K562 (cell line): ENCODE data around the gene SLC25A18. TPM values are rescaled to one million over a fixed set of nuclear protein-coding genes. Genes with fewer than 3 reads are reported as not detected.
A peak's percentile ranks its signal among the peaks of the same experiment; 100 is the strongest.

Experiments used
- ATAC-seq: fragments of 200-7000 bp; cut with Tn5 transposase; 3 replicates; pipeline ENCODE4 v1.9.1; 2020; ENCODE audit warnings: moderate library complexity
- Bru-seq: library from RNA; stranded (reverse); fragments of 400-500 nt; gene quantifications from one replicate; lab custom pipeline; 2021; lab: Mats Ljungman, UMichigan
- BruChase-seq, 2 experiments: library from RNA; stranded (reverse); fragments of 400-500 nt; gene quantifications; one replicate each; lab custom pipeline; 2021; lab: Mats Ljungman, UMichigan
- BruUV-seq: library from RNA; stranded (reverse); fragments of 400-500 nt; replicated peaks from 2 replicates; lab custom pipeline; 2021; lab: Mats Ljungman, UMichigan
- CTCF ChIA-PET: fragments of 300-600 bp; formaldehyde crosslinking; extraction: SDS; loops from one replicate; lab custom pipeline; 2021; ENCODE audit warnings: low intra/inter-chr PET ratio; lab: Yijun Ruan, JAX
- POLR2A ChIA-PET: fragments of 300-600, 350-650 bp; sonication (Branson Sonifier 250); formaldehyde crosslinking; extraction: SDS; loops from one replicate; lab custom pipeline; 2021; ENCODE audit warnings: antibody characterized with exemption, inconsistent platforms; lab: Yijun Ruan, JAX
- DNase-seq, 4 experiments: peaks; one replicate each; pipeline versions ENCODE4 v3.0.0 to v3.0.0-alpha.2; 2011 to 2018; ENCODE audit warnings: low spot score in 3 of 4, mixed read lengths in 3 of 4; ENCODE audit errors: extremely low read depth in 1 of 4
- FAIRE-seq: peaks from 2 replicates; lab custom pipeline; 2011; peaks lifted over from hg19 to GRCh38; lab: Jason Lieb, UNC
- H2AFZ ChIP-seq: 2 replicates; pipeline ENCODE4 v1.6.0; 2011; ENCODE audit warnings: low read depth, low read length, control low read depth, inconsistent platforms
- H3K27ac ChIP-seq: fragments of 200-600 bp; 3 replicates; pipeline ENCODE4 v1.8.0; 2011; ENCODE audit warnings: low read depth, mild to moderate bottlenecking, control low read depth, inconsistent platforms, low read length, moderate library complexity, mixed read lengths; ENCODE audit errors: extremely low read depth
- H3K27me3 ChIP-seq, 2 experiments: fragments of 300-600 bp in 1 of 2; 2 replicates in 1 of 2; 3 replicates in 1 of 2; pipeline versions ENCODE4 v1.6.0 to v1.8.0; 2011; ENCODE audit warnings: inconsistent platforms in 2 of 2, low read length in 2 of 2, mild to moderate bottlenecking in 1 of 2, mixed read lengths in 1 of 2, moderate library complexity in 1 of 2; ENCODE audit not compliant: control insufficient read depth in 2 of 2, insufficient read depth in 2 of 2
- H3K36me3 ChIP-seq: fragments of 300-600 bp; 3 replicates; pipeline ENCODE4 v1.8.0; 2011; ENCODE audit warnings: mild to moderate bottlenecking, low read length, inconsistent platforms; ENCODE audit not compliant: control insufficient read depth, insufficient read depth
- H3K4me1 ChIP-seq, 2 experiments: fragments of 200-600 bp in 1 of 2; replicated peaks in 1 of 2; 2 replicates in 1 of 2; 3 replicates in 1 of 2; pipeline versions ENCODE4 v1.5.1 to v1.8.0; 2011; ENCODE audit warnings: inconsistent platforms in 2 of 2, low read length in 2 of 2, mild to moderate bottlenecking in 1 of 2, mixed read lengths in 1 of 2, moderate library complexity in 1 of 2; ENCODE audit not compliant: control insufficient read depth in 2 of 2, insufficient read depth in 2 of 2
- H3K4me2 ChIP-seq: 2 replicates; pipeline ENCODE4 v1.6.1; 2011; ENCODE audit warnings: low read length, control low read depth, inconsistent platforms, mixed read lengths; ENCODE audit not compliant: insufficient read depth
- H3K4me3 ChIP-seq: fragments of 200-600 bp; sonication (generic), shearing (Covaris generic); 2 replicates; pipeline ENCODE4 v1.5.1; 2016; ENCODE audit warnings: control low read depth, inconsistent platforms
- H3K79me2 ChIP-seq: fragments of 200-600 bp; 3 replicates; pipeline ENCODE4 v1.8.0; 2011; ENCODE audit warnings: low read length, inconsistent platforms; ENCODE audit not compliant: control insufficient read depth, insufficient read depth
- H3K9ac ChIP-seq, 2 experiments: 2 replicates each; pipeline versions ENCODE4 v1.6.0 to v1.6.1; 2011; ENCODE audit warnings: low read depth in 2 of 2, low read length in 2 of 2, control low read depth in 1 of 2, inconsistent platforms in 1 of 2, mild to moderate bottlenecking in 1 of 2, mixed read lengths in 1 of 2; ENCODE audit not compliant: insufficient read depth in 1 of 2
- H3K9me1 ChIP-seq: one replicate; pipeline ENCODE4 v1.6.0; 2011; ENCODE audit warnings: inconsistent platforms, mild to moderate bottlenecking, low read length, moderate library complexity; ENCODE audit not compliant: control insufficient read depth, insufficient read depth
- H3K9me3 ChIP-seq: replicated peaks from 2 replicates; pipeline ENCODE4 v1.5.1; 2011; ENCODE audit warnings: low read depth, low read length, inconsistent platforms; ENCODE audit not compliant: control insufficient read depth, insufficient read depth
- H4K20me1 ChIP-seq: replicated peaks from 2 replicates; pipeline ENCODE4 v1.6.1; 2011; ENCODE audit warnings: low read length, inconsistent platforms, mixed read lengths; ENCODE audit not compliant: control insufficient read depth, insufficient read depth
- CEBPG ChIP-seq, 3 experiments: fragments of 200-800 bp in 1 of 3; sonication (Bioruptor generic) in 1 of 3; sonication (generic) in 1 of 3; formaldehyde crosslinking in 1 of 3; IDR thresholded peaks in 2 of 3; conservative IDR thresholded peaks in 1 of 3; 2 replicates each; pipeline versions ENCODE4 v1.6.1 to v1.8.0; 2016 to 2022; ENCODE audit warnings: missing compliant biosample characterization in 2 of 3, missing genetic modification characterization in 2 of 3, mild to moderate bottlenecking in 1 of 3, missing genetic modification reagents in 1 of 3
- EGR1 ChIP-seq: fragments of 450-650 bp; conservative IDR thresholded peaks from 2 replicates; pipeline ENCODE4 v1.6.1; 2017; ENCODE audit warnings: mild to moderate bottlenecking
- HNRNPL ChIP-seq: fragments of 200-400 bp; formaldehyde crosslinking; IDR thresholded peaks from 2 replicates; pipeline ENCODE4 v1.6.1; 2017; ENCODE audit warnings: low read depth, mild to moderate bottlenecking, low read length
- KDM1A ChIP-seq, 2 experiments: fragments of 450-650 bp; IDR thresholded peaks; 2 replicates each; pipeline ENCODE4 v1.6.1; 2016; ENCODE audit warnings: mild to moderate bottlenecking in 2 of 2
- MEF2A ChIP-seq: IDR thresholded peaks from 2 replicates; pipeline ENCODE4 v1.6.1; 2011; ENCODE audit warnings: low read depth, mild to moderate bottlenecking, low read length, moderate library complexity; ENCODE audit not compliant: control insufficient read depth
- RFX5 ChIP-seq: IDR thresholded peaks from 2 replicates; pipeline ENCODE4 v1.6.1; 2011; ENCODE audit warnings: low read depth, mild to moderate bottlenecking, improper control_type of control experiment, low read length
- SRF ChIP-seq, 2 experiments: fragments of 250-450, 450-650 bp in 1 of 2; sonication (Bioruptor Pico) in 1 of 2; sonication (generic) in 1 of 2; formaldehyde crosslinking; IDR thresholded peaks; 2 replicates each; pipeline versions ENCODE4 v1.5.0 to v1.5.1; 2020 to 2022; ENCODE audit warnings: mild to moderate bottlenecking in 1 of 2, missing genetic modification reagents in 1 of 2
- ZNF717 ChIP-seq: fragments of 250-450 bp; sonication (Bioruptor Pico); IDR thresholded peaks from 2 replicates; pipeline ENCODE4 v1.5.0; 2021
- WGBS: fragments of 100-300 bp; shearing (Covaris generic); methylation state at CpG from one replicate; pipeline ENCODE4 v1.1.6; 2016; ENCODE audit warnings: low coverage, mixed read lengths; ENCODE audit not compliant: insufficient coverage; ENCODE audit errors: missing lambda C conversion rate; 5-methylcytosine and 5-hydroxymethylcytosine counted together
- in situ Hi-C: fragments of 300-500 bp; cut with MboI; formaldehyde crosslinking; loops from 4 replicates; pipeline ENCODE4 v1.15.0; 2018; ENCODE audit warnings: inconsistent platforms, mixed read lengths
- intact Hi-C: fragments of 100-400 bp; cut with micrococcal nuclease; formaldehyde crosslinking; loops from 2 replicates; pipeline ENCODE4 v1.14.2; 2022
- long read RNA-seq, 3 experiments: library from polyadenylated mRNA in 2 of 3; library from RNA in 1 of 3; unstranded in 2 of 3; stranded (forward) in 1 of 3; transcript quantifications; one replicate each; pipeline ENCODE4 v2.0.0, GENCODE V29; 2019 to 2022
- polyA minus RNA-seq, 3 experiments: library from RNA; depleted of rRNA, polyadenylated mRNA; stranded (reverse); fragments of >200 nt; gene quantifications; 2 replicates each; pipeline ENCODE4 v1.2.3, GENCODE V29; 2011
- polyA plus RNA-seq, 8 experiments: library from polyadenylated mRNA; depleted of rRNA in 4 of 8; stranded (reverse) in 5 of 8; unstranded in 3 of 8; fragments of >200 nt; fragmentation: Nextera tagmentation in 2 of 8; fragmentation: Illumina TruSeq in 1 of 8; extraction: Ambion mirVana in 2 of 8; extraction: Trizol in 1 of 8; gene quantifications; 2 replicates each; pipeline versions ENCODE4 v1.2.1 to v1.2.3, GENCODE V29; 2011 to 2014; ENCODE audit warnings: inconsistent platforms in 1 of 8, missing spikeins in 1 of 8
- total RNA-seq, 7 experiments: library from RNA; depleted of rRNA in 6 of 7; stranded (reverse); fragments of >200 nt in 6 of 7; fragmentation: Illumina TruSeq in 2 of 7; extraction: Trizol in 2 of 7; gene quantifications; 2 replicates each; pipeline versions ENCODE4 v1.2.1 to v1.2.3, GENCODE V29; 2011 to 2021; ENCODE audit warnings: low replicate concordance in 1 of 7
- TF ChIP-seq, protein P1 (sequence below), 3 experiments: fragments of 200-800 bp in 1 of 3; sonication (Bioruptor generic) in 1 of 3; sonication (generic) in 1 of 3; formaldehyde crosslinking in 1 of 3; IDR thresholded peaks; 2 replicates each; pipeline versions ENCODE4 v1.6.1 to v1.8.0; 2016 to 2022; ENCODE audit warnings: mild to moderate bottlenecking in 2 of 3, missing compliant biosample characterization in 2 of 3, missing genetic modification characterization in 2 of 3, missing genetic modification reagents in 1 of 3
- TF ChIP-seq, protein P2 (sequence below): IDR thresholded peaks from 2 replicates; pipeline ENCODE4 v1.6.1; 2016; ENCODE audit warnings: missing genetic modification characterization, missing compliant biosample characterization
- TF ChIP-seq, protein P3 (sequence below): fragments of 450-650 bp; conservative IDR thresholded peaks from 2 replicates; pipeline ENCODE4 v1.6.1; 2016; ENCODE audit warnings: missing genetic modification characterization, low read depth, mild to moderate bottlenecking, missing compliant biosample characterization, moderate library complexity

SLC25A18 gene
- total RNA-seq (2011; cell fraction: chromatin; rRNA removed; ENCODE audit: low replicate concordance) = not detected in 2 replicates
- total RNA-seq (2011; cell fraction: nucleolus; rRNA removed) = not detected in 2 replicates
- total RNA-seq (2011; cell fraction: nucleoplasm; rRNA removed) = not detected in 2 replicates
- total RNA-seq (2014; rRNA removed) = not detected in 2 replicates
- not detected in 2 replicates for total RNA-seq (2014; rRNA removed; fragmentation: Illumina TruSeq; extraction: Trizol)
- not detected in 2 replicates for total RNA-seq (2015; rRNA removed; fragmentation: Illumina TruSeq; extraction: Trizol)
- not detected in 2 replicates for total RNA-seq (2021)
- polyA plus RNA-seq (2011; rRNA removed) = not detected in 2 replicates
- polyA plus RNA-seq (2011; cell fraction: cytosol; rRNA removed) = 0.04 TPM in 1 of 2 replicates, not detected in the other
- not detected in 2 replicates for polyA plus RNA-seq (2011; cell fraction: nucleus; rRNA removed)
- 0.12 TPM in 2 replicates for polyA plus RNA-seq (2012)
- not detected in 2 replicates for polyA plus RNA-seq (2014; fragmentation: Illumina TruSeq; extraction: Trizol)
- under 1 TPM in 1 of 2 experiments, not detected in 1; 0.04 TPM for polyA plus RNA-seq (2014; fragmentation: Nextera tagmentation; extraction: Ambion mirVana)
- polyA plus RNA-seq (2014; rRNA removed) = not detected in 2 replicates
- not detected in 2 replicates for polyA minus RNA-seq (2011; rRNA and poly(A)+ RNA removed)
- polyA minus RNA-seq (2011; cell fraction: cytosol; rRNA and poly(A)+ RNA removed) = not detected in 2 replicates
- not detected in 2 replicates for polyA minus RNA-seq (2011; cell fraction: nucleus; rRNA and poly(A)+ RNA removed)
- Bru-seq, nascent RNA = percentile 7 among the genes with signal in this experiment
- BruChase-seq, experiment 1, labeled RNA remaining after a 2-hour chase = not detected
- BruChase-seq, experiment 2, labeled RNA remaining after a 6-hour chase = not detected
- long read RNA-seq, experiment 1 = 0 reads
- long read RNA-seq, experiment 2 = 0 reads
- long read RNA-seq, experiment 3 = 0 reads

DNA sequence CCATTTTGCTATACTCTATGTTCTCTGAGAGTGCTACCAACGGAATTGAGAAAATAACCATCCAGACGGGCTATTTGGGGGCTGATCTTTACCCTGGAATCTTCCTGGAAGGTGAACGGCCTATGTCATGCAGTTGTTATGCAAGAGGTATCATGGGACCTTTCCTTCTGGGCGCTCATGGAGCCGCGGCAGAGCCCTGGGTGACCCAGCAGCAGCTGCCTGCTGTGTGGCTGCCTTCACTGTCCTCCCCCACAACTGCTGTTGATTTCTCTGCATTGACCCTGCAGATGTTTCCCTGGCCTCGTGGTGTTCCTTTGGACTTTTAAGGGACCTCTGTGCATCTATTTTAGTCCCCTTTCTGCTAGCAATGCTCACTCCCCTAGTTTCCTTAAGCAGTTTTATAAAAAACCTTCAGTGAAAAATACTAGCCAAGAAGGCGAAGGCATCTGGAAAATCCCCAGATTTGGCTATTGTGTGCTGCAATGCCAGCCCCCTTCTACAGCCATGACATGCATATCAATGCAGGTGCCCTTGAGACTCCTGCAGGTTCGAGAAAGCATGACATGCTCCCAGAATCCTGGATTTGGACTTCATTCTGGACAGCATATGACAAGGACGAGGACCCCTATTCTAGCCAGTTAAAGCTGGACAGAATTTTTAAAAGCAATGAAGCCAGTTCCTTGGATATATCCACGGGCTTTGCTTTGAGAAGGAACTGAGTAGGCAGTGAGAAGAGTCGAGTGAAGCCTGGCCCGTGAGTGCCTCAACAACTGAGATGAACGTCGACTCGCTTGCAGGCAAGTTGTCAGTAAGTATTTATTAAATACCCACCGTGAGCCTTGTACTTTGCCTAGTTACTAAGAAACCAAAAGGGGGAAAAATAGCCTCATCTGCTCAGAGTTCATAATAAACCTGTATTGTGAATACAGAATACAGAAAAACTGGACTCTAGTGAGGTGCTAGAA is at the start of gene SLC25A18:
SLC25A18 (plus strand) TSS at position 593 of the 965 bp plus-strand sequence. CDS start 16,447 bp downstream, outside the sequence.
- Histone ChIP-seq H3K79me2 (no peaks in the 10 kb centered on the region), H3K36me3 (no peaks in the 10 kb centered on the region), H3K4me1 (0 out of 5 replicates have a peak, but pooled peaks cover 0 to 4% of the 10 kb centered on the region in 2 experiments), H3K4me2 (no peak within 1 kb of the TSS), H3K4me3 (no peak within 1 kb of the TSS), H4K20me1 (no peaks in the 10 kb centered on the region), H3K9me1 (no peaks in the 10 kb centered on the region), H3K9me3 (no peaks in the 10 kb centered on the region), H3K9ac (no peak within 1 kb of the TSS), H3K27ac (no peak within 1 kb of the TSS), H3K27me3 (peaks cover 38 to 44% of the 10 kb centered on the region in 2 experiments), H2AFZ (peak within 1 kb of the TSS; percentile 2; the same call in 1 of the 2 replicates)
- FAIRE-seq (no peak), ATAC-seq (peak; percentile 56), DNase-seq (peak; percentile 37 to 47 (median 44))
- 4% methylated on average over 17 of the region's 17 CpGs for WGBS
- in situ Hi-C loops = no loop called here
- CTCF ChIA-PET = no interaction called here
- POLR2A ChIA-PET = interaction anchor here (0.6 to 1.0 kb wide), 3 partner anchors 12 to 48 kb away, joined by 3 to 4 read pairs (median 3); no protein-coding TSS in a partner anchor
- intact Hi-C loops = loop anchor here (2.0 to 5.0 kb wide), 2 partner anchors 76 to 159 kb away; partner anchors contain the start of gene BCL2L13
- BruUV-seq = no TSS peak
- TF ChIP-seq RFX5 (no peak), HNRNPL (no peak), EGR1 (no peak), CEBPG (CRISPR knock-in tag; IDR thresholded peaks at IDR 0.05) (no peak), CEBPG (tag; conservative IDR thresholded peaks at IDR 0.05 in 1 of 2, IDR thresholded peaks at IDR 0.05 in 1 of 2) (peak; percentile 69 to 94), ZNF717 (CRISPR knock-in tag) (no peak), SRF (CRISPR knock-in tag; IDR thresholded peaks at IDR 0.05) (no peak), MEF2A (no peak), KDM1A (IDR thresholded peaks at IDR 0.05) (0 out of 4 replicates have a peak, but pooled peaks of 1 of the 2 experiments have one; percentile 23)
- TF ChIP-seq, protein P1, sequence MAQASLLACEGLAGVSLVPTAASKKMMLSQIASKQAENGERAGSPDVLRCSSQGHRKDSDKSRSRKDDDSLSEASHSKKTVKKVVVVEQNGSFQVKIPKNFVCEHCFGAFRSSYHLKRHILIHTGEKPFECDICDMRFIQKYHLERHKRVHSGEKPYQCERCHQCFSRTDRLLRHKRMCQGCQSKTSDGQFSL (CRISPR knock-in tag; IDR thresholded peaks at IDR 0.05) = no peak
- TF ChIP-seq, protein P1 (tag; IDR thresholded peaks at IDR 0.05) = no peak
- TF ChIP-seq, protein P2, sequence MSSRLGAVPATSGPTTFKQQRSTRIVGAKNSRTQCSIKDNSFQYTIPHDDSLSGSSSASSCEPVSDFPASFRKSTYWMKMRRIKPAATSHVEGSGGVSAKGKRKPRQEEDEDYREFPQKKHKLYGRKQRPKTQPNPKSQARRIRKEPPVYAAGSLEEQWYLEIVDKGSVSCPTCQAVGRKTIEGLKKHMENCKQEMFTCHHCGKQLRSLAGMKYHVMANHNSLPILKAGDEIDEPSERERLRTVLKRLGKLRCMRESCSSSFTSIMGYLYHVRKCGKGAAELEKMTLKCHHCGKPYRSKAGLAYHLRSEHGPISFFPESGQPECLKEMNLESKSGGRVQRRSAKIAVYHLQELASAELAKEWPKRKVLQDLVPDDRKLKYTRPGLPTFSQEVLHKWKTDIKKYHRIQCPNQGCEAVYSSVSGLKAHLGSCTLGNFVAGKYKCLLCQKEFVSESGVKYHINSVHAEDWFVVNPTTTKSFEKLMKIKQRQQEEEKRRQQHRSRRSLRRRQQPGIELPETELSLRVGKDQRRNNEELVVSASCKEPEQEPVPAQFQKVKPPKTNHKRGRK (tag) = no peak
- TF ChIP-seq, protein P3, sequence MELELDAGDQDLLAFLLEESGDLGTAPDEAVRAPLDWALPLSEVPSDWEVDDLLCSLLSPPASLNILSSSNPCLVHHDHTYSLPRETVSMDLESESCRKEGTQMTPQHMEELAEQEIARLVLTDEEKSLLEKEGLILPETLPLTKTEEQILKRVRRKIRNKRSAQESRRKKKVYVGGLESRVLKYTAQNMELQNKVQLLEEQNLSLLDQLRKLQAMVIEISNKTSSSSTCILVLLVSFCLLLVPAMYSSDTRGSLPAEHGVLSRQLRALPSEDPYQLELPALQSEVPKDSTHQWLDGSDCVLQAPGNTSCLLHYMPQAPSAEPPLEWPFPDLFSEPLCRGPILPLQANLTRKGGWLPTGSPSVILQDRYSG = peak; percentile 45; the same call in 1 of the 2 replicates
